HepG2 (cell line): Measurements from ENCODE around the gene PLSCR3. TPM values are rescaled to one million over a fixed set of nuclear protein-coding genes. Genes with fewer than 3 reads are reported as not detected.

Experiments used
- HMGXB4 ChIP-seq, 2 experiments: sonication (generic) in 1 of 2; formaldehyde crosslinking in 1 of 2; IDR thresholded peaks; 2 replicates each; pipeline versions ENCODE4 v1.4.0 to v1.6.1; 2018 to 2020; ENCODE audit warnings: missing genetic modification reagents in 2 of 2, borderline replicate concordance in 1 of 2, low read depth in 1 of 2, mild to moderate bottlenecking in 1 of 2, missing biosample characterization in 1 of 2
- HNF1B ChIP-seq: sonication (generic); formaldehyde crosslinking; IDR thresholded peaks from 2 replicates; pipeline ENCODE4 v1.5.1; 2020; ENCODE audit warnings: mild to moderate bottlenecking, moderate library complexity, missing genetic modification reagents
- HOXD1 ChIP-seq: sonication (generic); formaldehyde crosslinking; IDR thresholded peaks from 2 replicates; pipeline ENCODE4 v1.5.0; 2020; ENCODE audit warnings: missing genetic modification reagents
- KDM3A ChIP-seq: IDR thresholded peaks from 2 replicates; pipeline ENCODE4 v1.6.1; 2018; ENCODE audit warnings: low read depth, missing compliant biosample characterization
- MIXL1 ChIP-seq: IDR thresholded peaks from 2 replicates; pipeline ENCODE4 v1.6.1; 2016
- MTA3 ChIP-seq: sonication (generic); formaldehyde crosslinking; IDR thresholded peaks from 2 replicates; pipeline ENCODE4 v1.4.0; 2020; ENCODE audit warnings: missing genetic modification reagents
- NBN ChIP-seq: fragments of 450-650 bp; conservative IDR thresholded peaks from 2 replicates; pipeline ENCODE4 v1.6.1; 2017
- NFE2L1 ChIP-seq: sonication (generic); formaldehyde crosslinking; IDR thresholded peaks from 2 replicates; pipeline ENCODE4 v1.4.0; 2020; ENCODE audit warnings: missing genetic modification reagents, mild to moderate bottlenecking, borderline replicate concordance
- SRSF9 ChIP-seq: fragments of 200-400 bp; formaldehyde crosslinking; IDR thresholded peaks from 2 replicates; pipeline ENCODE4 v1.6.1; 2018; ENCODE audit warnings: borderline replicate concordance, mild to moderate bottlenecking, low read depth, low read length; ENCODE audit not compliant: insufficient read depth, poor library complexity, severe bottlenecking
- TRAFD1 ChIP-seq: sonication (generic); formaldehyde crosslinking; IDR thresholded peaks from 2 replicates; pipeline ENCODE4 v1.5.1; 2020; ENCODE audit warnings: missing genetic modification reagents, mild to moderate bottlenecking, borderline replicate concordance
- ZBTB33 ChIP-seq: sonication (generic); formaldehyde crosslinking; IDR thresholded peaks from 2 replicates; pipeline ENCODE4 v1.4.0; 2020; ENCODE audit warnings: missing genetic modification reagents
- ZNF101 ChIP-seq: sonication (generic); formaldehyde crosslinking; IDR thresholded peaks from 2 replicates; pipeline ENCODE4 v1.4.0; 2020; ENCODE audit warnings: mild to moderate bottlenecking, low read depth, missing genetic modification reagents, borderline replicate concordance
- ZNF224 ChIP-seq: sonication (generic); formaldehyde crosslinking; IDR thresholded peaks from 2 replicates; pipeline ENCODE4 v1.5.0; 2020; ENCODE audit warnings: mild to moderate bottlenecking, missing genetic modification reagents
- ZNF451 ChIP-seq: sonication (generic); formaldehyde crosslinking; IDR thresholded peaks from 2 replicates; pipeline ENCODE4 v1.5.0; 2020; ENCODE audit warnings: mild to moderate bottlenecking, missing genetic modification reagents
- ZNF737 ChIP-seq: sonication (generic); formaldehyde crosslinking; IDR thresholded peaks from 2 replicates; pipeline ENCODE4 v1.5.0; 2020; ENCODE audit warnings: missing genetic modification reagents, mild to moderate bottlenecking, borderline replicate concordance
- polyA plus RNA-seq, 8 experiments: library from polyadenylated mRNA; depleted of rRNA in 3 of 8; stranded (reverse) in 7 of 8; unstranded in 1 of 8; fragments of >200 nt; fragmentation: Illumina TruSeq in 4 of 8; extraction: Trizol in 4 of 8; gene quantifications; 2 replicates each; pipeline versions ENCODE4 v1.2.1 to v1.2.3, GENCODE V29; 2011 to 2016; ENCODE audit warnings: low read depth in 4 of 8, missing spikeins in 1 of 8, mixed read lengths in 1 of 8; ENCODE audit not compliant: insufficient read depth in 1 of 8
- total RNA-seq, 5 experiments: library from RNA; depleted of rRNA; stranded (reverse); fragments of >200 nt; fragmentation: Illumina TruSeq; extraction: Trizol; gene quantifications; 2 replicates each; pipeline ENCODE4 v1.2.3, GENCODE V29; 2016; ENCODE audit warnings: low read depth in 1 of 5
- TF ChIP-seq, protein P1 (sequence below): sonication (generic); formaldehyde crosslinking; IDR thresholded peaks from 2 replicates; pipeline ENCODE4 v1.4.0; 2020; ENCODE audit warnings: mild to moderate bottlenecking, missing genetic modification reagents, borderline replicate concordance

PLSCR3 gene
- total and polyA plus RNA-seq, 2 of the 13 experiments (the other 11 are each of a cell fraction or from before 2014, with no cell fraction given): 5.6 to 6.2 TPM

GRCh38 chr17:7394452-7395191 lies at the start of gene PLSCR3 (continued):
- TF ChIP-seq, protein P1, sequence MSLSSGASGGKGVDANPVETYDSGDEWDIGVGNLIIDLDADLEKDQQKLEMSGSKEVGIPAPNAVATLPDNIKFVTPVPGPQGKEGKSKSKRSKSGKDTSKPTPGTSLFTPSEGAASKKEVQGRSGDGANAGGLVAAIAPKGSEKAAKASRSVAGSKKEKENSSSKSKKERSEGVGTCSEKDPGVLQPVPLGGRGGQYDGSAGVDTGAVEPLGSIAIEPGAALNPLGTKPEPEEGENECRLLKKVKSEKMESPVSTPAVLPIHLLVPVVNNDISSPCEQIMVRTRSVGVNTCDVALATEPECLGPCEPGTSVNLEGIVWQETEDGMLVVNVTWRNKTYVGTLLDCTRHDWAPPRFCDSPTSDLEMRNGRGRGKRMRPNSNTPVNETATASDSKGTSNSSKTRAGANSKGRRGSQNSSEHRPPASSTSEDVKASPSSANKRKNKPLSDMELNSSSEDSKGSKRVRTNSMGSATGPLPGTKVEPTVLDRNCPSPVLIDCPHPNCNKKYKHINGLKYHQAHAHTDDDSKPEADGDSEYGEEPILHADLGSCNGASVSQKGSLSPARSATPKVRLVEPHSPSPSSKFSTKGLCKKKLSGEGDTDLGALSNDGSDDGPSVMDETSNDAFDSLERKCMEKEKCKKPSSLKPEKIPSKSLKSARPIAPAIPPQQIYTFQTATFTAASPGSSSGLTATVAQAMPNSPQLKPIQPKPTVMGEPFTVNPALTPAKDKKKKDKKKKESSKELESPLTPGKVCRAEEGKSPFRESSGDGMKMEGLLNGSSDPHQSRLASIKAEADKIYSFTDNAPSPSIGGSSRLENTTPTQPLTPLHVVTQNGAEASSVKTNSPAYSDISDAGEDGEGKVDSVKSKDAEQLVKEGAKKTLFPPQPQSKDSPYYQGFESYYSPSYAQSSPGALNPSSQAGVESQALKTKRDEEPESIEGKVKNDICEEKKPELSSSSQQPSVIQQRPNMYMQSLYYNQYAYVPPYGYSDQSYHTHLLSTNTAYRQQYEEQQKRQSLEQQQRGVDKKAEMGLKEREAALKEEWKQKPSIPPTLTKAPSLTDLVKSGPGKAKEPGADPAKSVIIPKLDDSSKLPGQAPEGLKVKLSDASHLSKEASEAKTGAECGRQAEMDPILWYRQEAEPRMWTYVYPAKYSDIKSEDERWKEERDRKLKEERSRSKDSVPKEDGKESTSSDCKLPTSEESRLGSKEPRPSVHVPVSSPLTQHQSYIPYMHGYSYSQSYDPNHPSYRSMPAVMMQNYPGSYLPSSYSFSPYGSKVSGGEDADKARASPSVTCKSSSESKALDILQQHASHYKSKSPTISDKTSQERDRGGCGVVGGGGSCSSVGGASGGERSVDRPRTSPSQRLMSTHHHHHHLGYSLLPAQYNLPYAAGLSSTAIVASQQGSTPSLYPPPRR (CRISPR knock-in tag): no peak
- TF ChIP-seq ZNF224 (CRISPR knock-in tag) (no peak), HNF1B (CRISPR knock-in tag) (peak; percentile 69; the same call in 1 of the 2 replicates), MIXL1 (CRISPR knock-in tag) (0 out of 2 replicates have a peak, but pooled peaks have one; percentile 14), SRSF9 (no peak), NFE2L1 (CRISPR knock-in tag) (peak; percentile 42; the same call in 1 of the 2 replicates), KDM3A (CRISPR knock-in tag) (no peak; the same call in 1 of the 2 replicates), ZNF451 (no peak), MTA3 (CRISPR knock-in tag) (no peak), HMGXB4 (CRISPR knock-in tag; IDR thresholded peaks at IDR 0.05; ENCODE audit: borderline replicate concordance in 1 of 2, low read depth in 1 of 2) (peak in 1 of 2 experiments; percentile 55; a peak in 2 of 4 replicates), ZNF737 (CRISPR knock-in tag) (no peak), HOXD1 (CRISPR knock-in tag) (0 out of 2 replicates have a peak, but pooled peaks have one; percentile 7), ZNF101 (CRISPR knock-in tag) (no peak), TRAFD1 (CRISPR knock-in tag) (no peak), ZBTB33 (no peak; the same call in 1 of the 2 replicates), NBN (no peak)
